SU-DHL-6 (cell line): ENCODE results near the gene GRID2.

Source experiments
- H2AFZ ChIP-seq: fragments of 200-600 bp; sonication (generic); 2 replicates; pipeline ENCODE4 v1.6.1; 2014; ENCODE audit warnings: low read depth, mild to moderate bottlenecking, moderate library complexity, mixed read lengths, antibody characterized with exemption, low read length; ENCODE audit not compliant: severe bottlenecking
- H3F3A ChIP-seq: fragments of 200-600 bp; shearing (Covaris generic); 2 replicates; pipeline ENCODE4 v1.6.0; 2016; ENCODE audit warnings: antibody characterized with exemption, mild to moderate bottlenecking; ENCODE audit not compliant: insufficient read depth
- H3K27ac ChIP-seq: fragments of 200-600 bp; sonication (generic); 2 replicates; pipeline ENCODE4 v1.5.1; 2016; ENCODE audit warnings: low read depth, mild to moderate bottlenecking, low read length, moderate library complexity, mixed read lengths
- H3K27me3 ChIP-seq: fragments of 200-600 bp; sonication (generic), shearing (Covaris generic); 2 replicates; pipeline ENCODE4 v1.6.0; 2014; ENCODE audit warnings: mild to moderate bottlenecking, low read length
- H3K36me3 ChIP-seq: fragments of 200-600 bp; sonication (generic); 2 replicates; pipeline ENCODE4 v1.6.1; 2014; ENCODE audit warnings: mild to moderate bottlenecking, low read length, mixed read lengths
- H3K4me2 ChIP-seq: fragments of 300-600, 200-600 bp; shearing (Covaris generic), sonication (generic); 2 replicates; pipeline ENCODE4 v1.6.0; 2014; ENCODE audit warnings: low read length, low read depth, mild to moderate bottlenecking; ENCODE audit not compliant: poor library complexity, severe bottlenecking
- H3K4me3 ChIP-seq: fragments of 200-600 bp; sonication (generic); 2 replicates; pipeline ENCODE4 v1.5.1; 2014; ENCODE audit warnings: antibody characterized with exemption, low read length, mild to moderate bottlenecking, mixed read lengths; ENCODE audit not compliant: insufficient read depth, poor library complexity, severe bottlenecking
- H3K79me2 ChIP-seq: fragments of 200-600 bp; sonication (generic); 2 replicates; pipeline ENCODE4 v1.6.1; 2014; ENCODE audit warnings: mild to moderate bottlenecking, low read length, moderate library complexity; ENCODE audit not compliant: insufficient read depth
- H3K9ac ChIP-seq: fragments of 200-600 bp; sonication (generic); 2 replicates; pipeline ENCODE4 v1.7.0; 2014; ENCODE audit warnings: mild to moderate bottlenecking, low read length
- H3K9me2 ChIP-seq: fragments of 200-600 bp; sonication (generic); replicated peaks from 2 replicates; pipeline ENCODE4 v1.6.1; 2014; ENCODE audit warnings: low read length; ENCODE audit not compliant: insufficient read depth
- H3K9me3 ChIP-seq: fragments of 200-600 bp; sonication (generic); 2 replicates; pipeline ENCODE4 v1.6.1; 2014; ENCODE audit warnings: low read length, mixed read lengths; ENCODE audit not compliant: insufficient read depth
- H4K20me1 ChIP-seq: fragments of 200-600 bp; sonication (generic); 2 replicates; pipeline ENCODE4 v1.6.1; 2014; ENCODE audit warnings: low read depth, mild to moderate bottlenecking, antibody characterized with exemption, low read length, moderate library complexity, mixed read lengths
- EZH2phosphoT487 ChIP-seq: fragments of 200-600 bp; sonication (generic), shearing (Covaris generic); conservative IDR thresholded peaks from 2 replicates; pipeline ENCODE4 v1.6.1; 2018; ENCODE audit warnings: mild to moderate bottlenecking, antibody characterized with exemption, low read length, moderate library complexity, mixed read lengths
- TF ChIP-seq, protein P1 (sequence below): fragments of 200-600 bp; sonication (generic); IDR thresholded peaks from one replicate; pipeline ENCODE4 v1.5.1; 2017; ENCODE audit warnings: antibody characterized with exemption, mild to moderate bottlenecking, low read length, moderate library complexity; ENCODE audit not compliant: insufficient read depth, poor library complexity, severe bottlenecking

The GRID2 gene

DNA sequence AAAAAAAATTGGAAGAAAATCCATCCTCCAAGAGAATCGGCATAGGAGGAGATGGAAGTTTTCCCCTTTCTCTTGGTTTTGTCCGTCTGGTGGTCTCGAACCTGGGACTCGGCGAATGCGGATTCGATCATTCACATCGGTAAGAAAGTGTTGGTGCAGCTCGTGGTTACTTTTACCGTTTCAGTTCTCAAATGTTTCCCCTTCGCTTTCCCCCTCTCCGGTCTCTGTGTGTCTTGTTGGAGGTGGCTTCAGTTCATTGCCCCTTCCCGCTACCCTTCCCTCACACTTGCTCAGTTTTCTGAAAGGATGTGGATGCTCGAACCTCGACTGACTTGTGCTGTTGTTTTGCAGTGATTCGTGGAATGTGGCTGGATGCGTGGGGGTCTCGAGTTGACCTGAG lies 840 bp downstream of the GRID2 start:
- H3K4me2 ChIP-seq, result no peak overlapping the region
- H3K9me2 ChIP-seq, result no peaks in the 10 kb centered on the region
- H3K27me3 ChIP-seq, result no peaks in the 10 kb centered on the region
- H3K36me3 ChIP-seq, result no peaks in the 10 kb centered on the region
- H3K4me3 ChIP-seq, result no peak overlapping the region
- no peak overlapping the region for H3K9ac ChIP-seq
- no peaks in the 10 kb centered on the region for H4K20me1 ChIP-seq
- H3F3A ChIP-seq, result no peaks in the 10 kb centered on the region
- no peak overlapping the region for H3K27ac ChIP-seq
- H3K9me3 ChIP-seq, result no peaks in the 10 kb centered on the region
- TF ChIP-seq, protein P1, sequence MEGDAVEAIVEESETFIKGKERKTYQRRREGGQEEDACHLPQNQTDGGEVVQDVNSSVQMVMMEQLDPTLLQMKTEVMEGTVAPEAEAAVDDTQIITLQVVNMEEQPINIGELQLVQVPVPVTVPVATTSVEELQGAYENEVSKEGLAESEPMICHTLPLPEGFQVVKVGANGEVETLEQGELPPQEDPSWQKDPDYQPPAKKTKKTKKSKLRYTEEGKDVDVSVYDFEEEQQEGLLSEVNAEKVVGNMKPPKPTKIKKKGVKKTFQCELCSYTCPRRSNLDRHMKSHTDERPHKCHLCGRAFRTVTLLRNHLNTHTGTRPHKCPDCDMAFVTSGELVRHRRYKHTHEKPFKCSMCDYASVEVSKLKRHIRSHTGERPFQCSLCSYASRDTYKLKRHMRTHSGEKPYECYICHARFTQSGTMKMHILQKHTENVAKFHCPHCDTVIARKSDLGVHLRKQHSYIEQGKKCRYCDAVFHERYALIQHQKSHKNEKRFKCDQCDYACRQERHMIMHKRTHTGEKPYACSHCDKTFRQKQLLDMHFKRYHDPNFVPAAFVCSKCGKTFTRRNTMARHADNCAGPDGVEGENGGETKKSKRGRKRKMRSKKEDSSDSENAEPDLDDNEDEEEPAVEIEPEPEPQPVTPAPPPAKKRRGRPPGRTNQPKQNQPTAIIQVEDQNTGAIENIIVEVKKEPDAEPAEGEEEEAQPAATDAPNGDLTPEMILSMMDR, result no peak
- no peak overlapping the region for H2AFZ ChIP-seq
- H3K79me2 ChIP-seq, result no peaks in the 10 kb centered on the region

DNA sequence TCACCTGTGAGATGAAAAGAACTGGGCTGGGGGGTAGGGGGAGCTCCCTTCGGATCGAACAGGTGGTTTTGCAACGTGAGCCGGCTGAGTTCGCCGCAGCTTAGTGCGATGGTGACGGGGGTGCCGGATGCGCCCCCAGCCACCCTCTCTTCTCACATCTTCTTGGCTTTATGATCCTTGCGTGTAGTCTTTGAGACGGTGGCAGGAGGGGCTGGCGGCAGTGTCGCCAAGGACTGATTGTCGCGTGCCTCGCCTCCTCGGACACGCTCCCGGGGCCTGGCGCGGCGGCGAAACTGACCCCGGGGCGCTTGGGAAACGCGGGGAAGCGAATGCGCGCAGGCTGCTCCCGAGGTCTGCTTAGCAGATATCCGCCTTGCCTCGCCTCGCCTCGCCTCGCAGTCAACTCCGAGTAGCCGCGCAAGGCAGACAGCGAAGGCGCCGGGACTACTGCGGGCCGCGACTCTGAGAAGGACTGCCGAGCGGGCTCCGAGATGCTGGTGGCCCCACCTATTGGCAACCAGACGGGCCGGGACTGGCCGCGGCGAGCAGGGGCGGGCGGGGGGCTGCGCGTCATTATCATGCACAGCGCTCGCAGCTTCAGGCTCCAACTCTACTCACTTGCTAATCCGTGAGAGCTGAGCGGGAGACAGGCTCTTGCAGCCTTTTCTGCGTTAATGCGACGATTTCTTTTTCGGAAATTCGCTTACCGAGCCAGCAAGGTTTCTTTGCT lies 1.5 kb downstream of the GRID2 start:
- H3K36me3 ChIP-seq, result no peaks in the 10 kb centered on the region
- H3K9me2 ChIP-seq, result no peaks in the 10 kb centered on the region
- no peaks in the 10 kb centered on the region for H4K20me1 ChIP-seq
- no peak overlapping the region for H2AFZ ChIP-seq
- H3K27ac ChIP-seq, result no peak overlapping the region
- H3F3A ChIP-seq, result no peaks in the 10 kb centered on the region
- TF ChIP-seq EZH2phosphoT487, result no peak
- TF ChIP-seq, protein P1, result no peak
- H3K79me2 ChIP-seq, result no peaks in the 10 kb centered on the region
- H3K9ac ChIP-seq, result no peak overlapping the region
- no peaks in the 10 kb centered on the region for H3K9me3 ChIP-seq
- H3K27me3 ChIP-seq, result no peaks in the 10 kb centered on the region
- H3K4me3 ChIP-seq, result no peak overlapping the region
- no peak overlapping the region for H3K4me2 ChIP-seq

DNA sequence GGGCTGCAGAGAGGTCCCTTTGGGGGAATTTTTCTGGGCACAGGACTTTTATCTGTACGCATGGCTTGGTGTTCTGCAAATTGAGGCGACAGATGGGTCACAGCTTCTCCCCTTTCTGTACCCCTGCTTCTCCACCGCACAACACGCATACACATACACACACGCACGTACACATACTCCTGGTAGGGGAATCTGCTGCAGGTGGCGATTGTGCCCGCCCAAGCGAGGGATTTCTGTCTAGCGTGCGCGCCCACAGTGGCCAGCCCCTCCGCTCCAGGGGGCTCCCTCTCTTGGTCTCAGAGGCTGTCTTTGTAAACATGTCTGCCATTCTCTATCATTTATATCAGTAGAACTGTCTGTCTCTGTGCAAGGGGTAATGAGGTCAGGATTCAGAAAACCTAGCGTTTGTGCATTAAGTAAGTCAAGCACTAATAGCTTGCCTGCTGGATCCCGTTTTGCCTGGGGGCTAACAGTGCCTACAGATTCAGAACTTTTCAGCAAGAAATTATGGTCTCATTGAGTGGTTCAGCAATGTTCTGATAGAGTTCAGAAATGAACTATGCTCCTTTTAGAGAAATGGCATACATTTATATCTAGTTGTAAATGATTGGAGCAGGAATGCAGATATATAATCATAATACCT lies 2.2 kb downstream of the GRID2 start:
- Histone ChIP-seq H3K9ac (no peak overlapping the region), H3K4me3 (no peak overlapping the region), H3K9me3 (no peaks in the 10 kb centered on the region), H3K79me2 (no peaks in the 10 kb centered on the region), H3K27ac (no peak overlapping the region), H3K27me3 (no peaks in the 10 kb centered on the region), H3K36me3 (no peaks in the 10 kb centered on the region), H2AFZ (no peak overlapping the region), H3K4me2 (no peak overlapping the region), H3K9me2 (no peaks in the 10 kb centered on the region), H4K20me1 (no peaks in the 10 kb centered on the region), H3F3A (no peaks in the 10 kb centered on the region)
- TF ChIP-seq, protein P1, result no peak
- no peak for TF ChIP-seq EZH2phosphoT487
